GM18511 (cell line): ENCODE results near the gene NUPR2.
A peak's percentile ranks its signal among the peaks of the same experiment; 100 is the strongest.
"Not testable (repeated sequence)": the region's sequence is repeated elsewhere in the genome, so short reads cannot be mapped to it uniquely, and the experiment has no call there.

ENCODE experiments used
- ATAC-seq: cut with Tn5 transposase; IDR thresholded peaks from one replicate; pipeline ENCODE4 v1.9.1; 2021; ENCODE audit warnings: mild to moderate bottlenecking, moderate library complexity; ENCODE audit not compliant: unreplicated experiment

NUPR2 gene

DNA sequence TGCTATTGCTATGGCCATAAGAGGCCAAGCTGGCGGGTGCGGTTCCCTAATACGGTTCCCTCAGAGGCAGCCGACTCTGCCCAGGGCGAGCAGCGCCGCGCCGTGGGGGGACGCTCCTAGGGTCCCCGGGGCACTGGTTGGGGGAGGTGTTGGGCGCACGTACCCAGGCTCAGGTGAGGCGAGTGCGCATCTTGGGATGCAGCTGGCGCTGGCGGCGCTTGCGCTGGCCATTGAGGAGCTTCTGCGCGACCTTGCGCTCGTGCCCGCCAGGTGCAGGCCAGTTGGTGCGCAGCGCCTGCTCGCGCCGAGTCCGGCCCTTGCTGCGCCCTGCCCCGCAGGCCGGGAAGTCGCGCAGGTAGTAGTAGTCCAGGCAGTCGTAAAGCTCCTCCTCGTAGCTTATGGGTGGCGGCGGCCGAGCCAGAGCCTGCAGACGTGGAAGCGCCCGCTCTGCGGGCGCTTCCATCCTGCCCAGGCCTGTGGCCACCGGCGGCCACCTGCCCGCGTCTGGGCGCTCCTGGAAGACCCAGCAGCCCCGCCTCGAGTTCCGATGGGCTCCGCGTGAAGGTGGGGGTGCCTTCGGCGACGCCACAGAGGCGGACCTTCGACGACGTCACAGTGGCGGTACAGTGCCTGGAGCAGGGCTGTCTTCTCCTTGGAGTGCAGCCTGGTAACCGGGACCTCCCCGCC is at the start of gene NUPR2:
Gene NUPR2 (minus strand): TSS at position 566 of the 687 bp plus-strand sequence. CDS start 103 bp downstream, at position 463.
- ATAC-seq, result no peak

DNA sequence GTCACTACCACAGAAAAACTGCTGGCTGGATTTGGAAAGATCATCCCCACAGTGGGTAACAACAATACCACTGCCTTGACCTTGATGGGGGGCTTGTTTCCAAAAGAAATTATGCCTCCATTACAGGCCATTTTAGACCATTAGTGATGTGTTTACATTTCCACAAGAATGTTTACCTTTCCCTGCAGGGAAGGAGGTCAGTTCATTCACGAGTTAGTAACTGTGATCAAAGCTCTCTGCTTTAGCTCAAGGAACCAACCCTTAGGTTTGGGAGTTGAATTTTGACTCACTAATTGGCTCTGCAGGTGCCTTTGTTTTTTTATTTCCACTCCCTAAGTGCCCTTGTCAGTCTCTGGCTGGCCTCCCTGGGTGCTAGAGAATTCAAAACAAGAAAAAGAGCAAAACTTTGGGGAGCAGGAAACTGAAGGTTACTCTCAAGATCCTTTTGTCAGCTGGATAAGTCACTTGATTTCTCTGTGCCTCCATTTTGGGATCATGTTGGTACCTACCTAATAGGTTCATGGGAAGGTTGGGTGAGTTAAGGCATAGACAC is 41.1 kb upstream of the NUPR2 start:
- no peak for ATAC-seq

DNA sequence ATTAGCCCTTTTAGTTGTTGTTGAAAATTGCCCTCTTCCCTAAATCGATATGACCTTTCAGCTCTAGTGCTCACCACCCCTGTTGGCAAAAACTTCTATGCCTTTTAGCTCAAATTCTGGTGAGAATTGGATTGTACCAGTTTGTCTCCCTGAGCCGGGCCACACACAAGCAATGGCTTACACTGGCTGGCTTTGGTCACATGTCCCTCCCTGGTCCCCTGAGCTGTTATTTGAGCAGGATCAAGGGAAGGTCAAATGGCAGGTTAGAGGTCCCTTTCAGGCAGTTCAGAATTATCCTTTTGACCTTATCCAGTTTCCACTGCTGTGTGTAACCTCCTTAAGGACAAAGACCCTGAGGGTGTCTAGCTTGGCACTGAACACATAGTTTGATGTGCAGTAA is 14.8 kb upstream of the NUPR2 start:
- not testable (repeated sequence) for ATAC-seq

DNA sequence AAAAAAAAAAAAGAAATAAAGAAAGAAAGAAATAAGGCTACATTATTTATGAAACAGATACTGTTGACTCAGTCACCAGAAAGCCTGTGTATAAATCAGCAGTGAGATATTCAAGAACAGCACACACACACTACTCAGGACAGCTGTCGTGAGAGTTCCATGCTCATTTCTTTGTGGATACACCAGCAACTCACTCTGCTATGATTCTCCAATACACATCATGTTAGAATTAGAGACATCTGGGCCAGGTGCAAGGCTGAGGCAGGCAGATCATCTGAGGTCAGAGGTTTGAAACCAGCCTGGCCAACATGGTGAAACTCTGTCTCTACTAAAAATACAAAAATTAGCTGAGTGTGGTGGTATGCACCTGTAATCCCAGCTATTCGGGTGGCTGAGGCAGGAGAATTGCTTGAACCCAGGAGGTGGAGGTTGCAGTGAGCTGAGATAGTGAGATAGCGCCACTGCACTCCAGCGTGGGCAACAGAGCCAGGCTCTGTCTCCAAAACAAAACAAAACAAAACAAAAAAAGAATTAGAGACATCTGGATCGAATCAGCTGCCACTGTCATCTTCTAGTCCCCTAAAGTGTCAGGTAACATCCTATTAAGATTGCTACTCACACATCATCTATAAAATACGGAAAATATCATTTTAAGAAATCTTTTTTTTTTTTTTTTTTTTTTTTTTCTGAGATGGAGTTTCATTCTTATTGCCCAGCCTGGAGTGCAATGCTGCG is 11.2 kb upstream of the NUPR2 start:
- no peak for ATAC-seq

DNA sequence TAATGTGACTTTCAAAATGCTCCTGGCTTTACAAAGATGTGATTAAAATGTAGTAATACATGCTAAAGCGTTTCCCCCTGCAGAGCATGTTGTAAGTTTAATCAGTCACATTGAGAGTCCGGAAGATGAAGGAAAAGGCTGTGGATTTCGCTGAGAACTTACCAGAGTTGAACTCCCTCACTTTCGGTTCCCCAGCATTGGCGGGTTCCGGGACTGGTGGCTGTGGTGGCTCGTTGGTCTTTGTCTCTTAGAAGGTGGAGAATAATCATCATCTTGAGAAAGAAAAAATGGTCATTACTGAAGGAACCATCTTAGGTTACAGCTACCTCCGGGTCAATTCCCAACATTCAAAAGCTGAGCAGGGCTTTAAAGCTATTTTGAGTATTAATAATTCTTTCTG is 9.6 kb upstream of the NUPR2 start:
- no peak for ATAC-seq

DNA sequence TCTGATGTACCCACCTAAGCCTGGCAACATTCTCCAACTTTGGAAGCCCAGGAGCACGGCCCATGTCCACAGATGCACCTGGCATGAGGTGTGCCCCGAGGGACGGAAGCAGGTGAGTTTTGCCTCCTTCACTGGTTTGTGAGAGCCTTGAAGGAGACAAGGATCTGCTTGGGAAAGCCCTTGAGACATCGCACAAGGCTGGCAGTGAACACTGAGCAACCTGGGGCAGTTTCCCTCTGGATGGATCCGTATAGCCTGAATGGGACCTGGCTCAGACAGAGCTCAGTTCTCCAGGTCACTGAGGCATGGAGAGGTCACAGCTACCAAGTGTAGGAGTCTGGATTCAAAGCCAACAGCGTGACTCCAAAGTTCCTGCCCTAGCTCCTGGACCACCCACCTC is 8.8 kb upstream of the NUPR2 start:
- ATAC-seq, result no peak

- ATAC-seq, result no peak
Measured at GRCh38 chr7:56121440-56121839, 5.2 kb upstream of the NUPR2 start.

- ATAC-seq, result not testable (repeated sequence)
Measured at GRCh38 chr7:56112244-56112643, 4.0 kb downstream of the NUPR2 start.

- no peak for ATAC-seq
Measured at GRCh38 chr7:56110611-56111010, 5.6 kb downstream of the NUPR2 start.

- no peak for ATAC-seq
Measured at GRCh38 chr7:56107954-56108258, 8.3 kb downstream of the NUPR2 start.

GRCh38 chr7:56106108-56107073 is 9.8 kb downstream of the NUPR2 start, which contains the start of gene CHCHD2:
TSS of gene CHCHD2 (minus strand) at chr7:56106476. CDS start at chr7:56106413, 63 bp downstream.
- peak; percentile 99 for ATAC-seq

- peak; percentile 31 for ATAC-seq
Measured at GRCh38 chr7:56105508-56105907, 10.7 kb downstream of the NUPR2 start.

- not testable (repeated sequence) for ATAC-seq
Measured at GRCh38 chr7:56104138-56104537, 12.1 kb downstream of the NUPR2 start.

GRCh38 chr7:56099653-56100052 is 16.6 kb downstream of the NUPR2 start:
- ATAC-seq, result no peak

- not testable (repeated sequence) for ATAC-seq
Measured at GRCh38 chr7:56098187-56099008, 17.8 kb downstream of the NUPR2 start.

- no peak for ATAC-seq
Measured at GRCh38 chr7:56097700-56098099, 18.5 kb downstream of the NUPR2 start.

- ATAC-seq, result no peak
Measured at GRCh38 chr7:56092789-56093531, 23.3 kb downstream of the NUPR2 start, which contains the start of gene PHKG1. TSS of gene PHKG1 (minus strand) at chr7:56092952. CDS start at chr7:56088941, 4,011 bp downstream.

GRCh38 chr7:56092388-56092787 is 23.8 kb downstream of the NUPR2 start:
- not testable (repeated sequence) for ATAC-seq

DNA sequence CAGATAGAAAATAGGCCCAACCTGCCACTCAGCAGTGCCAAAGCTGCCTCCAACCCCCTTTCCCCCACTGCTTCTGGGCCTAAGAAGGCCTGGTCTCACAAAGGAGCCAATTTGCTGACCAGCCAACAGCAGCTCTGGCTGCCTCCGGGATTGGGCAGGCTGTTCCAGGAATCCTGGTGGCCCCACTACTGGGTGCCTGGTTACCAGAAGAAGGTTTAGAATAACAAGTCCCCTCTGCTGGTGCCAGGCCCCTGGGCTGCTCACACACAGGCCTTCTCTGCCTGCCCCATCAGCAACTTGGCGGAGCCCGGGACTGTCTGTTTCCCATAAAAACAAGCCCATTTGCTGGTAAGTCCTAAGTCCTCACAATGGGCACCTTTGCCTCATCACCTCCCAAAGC is 24.6 kb downstream of the NUPR2 start:
- no peak for ATAC-seq
